ENCODE results near the gene OPCML. TPM values are rescaled to one million over a fixed set of nuclear protein-coding genes. Genes with fewer than 3 reads are reported as not detected.
"Not testable (repeated sequence)": the region's sequence is repeated elsewhere in the genome, so short reads cannot be mapped to it uniquely, and the experiment has no call there.

The OPCML gene

DNA sequence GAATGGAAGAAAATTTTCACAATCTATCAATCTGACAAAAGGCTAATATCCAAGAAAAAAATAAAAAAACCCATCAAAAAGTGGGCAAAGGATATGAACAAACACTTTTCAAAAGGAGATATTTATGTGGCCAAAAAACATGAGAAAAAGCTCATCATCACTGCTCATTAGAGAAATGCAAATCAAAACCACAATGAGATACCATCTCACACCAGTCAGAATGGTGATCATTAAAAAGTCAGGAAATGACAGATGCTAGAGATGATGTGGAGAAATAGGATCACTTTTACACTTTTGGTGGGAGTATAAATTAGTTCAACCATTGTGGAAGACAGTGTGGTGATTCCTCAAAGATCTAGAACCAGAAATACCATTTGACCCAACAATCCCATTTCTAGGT lies 1162.2 kb downstream of the OPCML start:
- not testable (repeated sequence) for H3K27ac ChIP-seq (replicated peaks; ENCODE audit: low read length); H4K91ac ChIP-seq (ENCODE audit: low read depth, low read length, poor library complexity); H2AFZ ChIP-seq (ENCODE audit: low read length); H3K14ac ChIP-seq (ENCODE audit: low read length); H3K79me1 ChIP-seq (ENCODE audit: low read depth, low read length); H3K4me3 ChIP-seq (ENCODE audit: low read length in 2 of 2); H3K27me3 ChIP-seq (ENCODE audit: control insufficient read depth in 3 of 3, insufficient read depth in 3 of 3, low read depth in 1 of 3, low read length in 3 of 3); H3K36me3 ChIP-seq (replicated peaks in 1 of 2; ENCODE audit: control insufficient read depth in 2 of 2, insufficient read depth in 2 of 2, low read length in 2 of 2); H3K9ac ChIP-seq (ENCODE audit: low read depth, low read length, poor library complexity); H3K4me1 ChIP-seq (ENCODE audit: control insufficient read depth in 2 of 2, insufficient read depth in 1 of 2, low read depth in 1 of 2, low read length in 2 of 2); H2BK12ac ChIP-seq (ENCODE audit: low read length); DNase-seq (ENCODE audit: low spot score); H4K8ac ChIP-seq (ENCODE audit: low read depth, low read length); H3K4me2 ChIP-seq (ENCODE audit: insufficient read depth, low read length, poor library complexity, severe bottlenecking); H2BK15ac ChIP-seq (ENCODE audit: low read length); H3K23ac ChIP-seq (ENCODE audit: low read depth, low read length, poor library complexity); H2BK5ac ChIP-seq (ENCODE audit: low read length); H3K9me3 ChIP-seq (replicated peaks in 1 of 2; ENCODE audit: control insufficient read depth in 2 of 2, insufficient read depth in 1 of 2, low read depth in 1 of 2, low read length in 2 of 2); H3K18ac ChIP-seq (ENCODE audit: low read length); H3K4ac ChIP-seq (ENCODE audit: low read length); H2AK5ac ChIP-seq (ENCODE audit: low read depth, low read length); H2BK120ac ChIP-seq (ENCODE audit: low read depth, low read length)

GRCh38 chr11:132367293-132367692 lies 1165.0 kb downstream of the OPCML start:
- no peak overlapping the region for H2BK120ac ChIP-seq (ENCODE audit: low read depth, low read length)
- no peak overlapping the region for H2BK12ac ChIP-seq (ENCODE audit: low read length)
- no peaks in the 10 kb centered on the region for H3K27me3 ChIP-seq (ENCODE audit: control insufficient read depth in 3 of 3, insufficient read depth in 3 of 3, low read depth in 1 of 3, low read length in 3 of 3)
- no peak for DNase-seq (ENCODE audit: low spot score)
- H2AK5ac ChIP-seq (ENCODE audit: low read depth, low read length): no peak overlapping the region
- H3K18ac ChIP-seq (ENCODE audit: low read length): no peak overlapping the region
- no peaks in the 10 kb centered on the region for H3K79me1 ChIP-seq (ENCODE audit: low read depth, low read length)
- no peak overlapping the region for H3K4ac ChIP-seq (ENCODE audit: low read length)
- no peak overlapping the region for H2BK15ac ChIP-seq (ENCODE audit: low read length)
- no peak overlapping the region for H4K8ac ChIP-seq (ENCODE audit: low read depth, low read length)
- H3K36me3 ChIP-seq (replicated peaks in 1 of 2; ENCODE audit: control insufficient read depth in 2 of 2, insufficient read depth in 2 of 2, low read length in 2 of 2): no peaks in the 10 kb centered on the region
- H3K23ac ChIP-seq (ENCODE audit: low read depth, low read length, poor library complexity): no peak overlapping the region
- no CpG with 5 or more reads among the region's 3 CpGs for WGBS, 2 donors (ENCODE audit: extremely low coverage in 2 of 2, insufficient read length in 2 of 2, insufficient replicate concordance in 1 of 2)
- H2AFZ ChIP-seq (ENCODE audit: low read length): no peak overlapping the region
- H3K4me1 ChIP-seq (ENCODE audit: control insufficient read depth in 2 of 2, insufficient read depth in 1 of 2, low read depth in 1 of 2, low read length in 2 of 2): no peaks in the 10 kb centered on the region
- H3K4me3 ChIP-seq (ENCODE audit: low read length in 2 of 2): no peak overlapping the region
- no peak overlapping the region for H3K14ac ChIP-seq (ENCODE audit: low read length)
- peaks cover 0 to 1% of the 10 kb centered on the region in 2 donors for H3K9me3 ChIP-seq (replicated peaks in 1 of 2; ENCODE audit: control insufficient read depth in 2 of 2, insufficient read depth in 1 of 2, low read depth in 1 of 2, low read length in 2 of 2)
- H2BK5ac ChIP-seq (ENCODE audit: low read length): no peak overlapping the region
- no peak overlapping the region for H3K27ac ChIP-seq (replicated peaks; ENCODE audit: low read length)
- H3K4me2 ChIP-seq (ENCODE audit: insufficient read depth, low read length, poor library complexity, severe bottlenecking): no peak overlapping the region
- H4K91ac ChIP-seq (ENCODE audit: low read depth, low read length, poor library complexity): no peak overlapping the region
- H3K9ac ChIP-seq (ENCODE audit: low read depth, low read length, poor library complexity): no peak overlapping the region

GRCh38 chr11:132365650-132366049 lies 1166.7 kb downstream of the OPCML start:
- H3K9ac ChIP-seq (ENCODE audit: low read depth, low read length, poor library complexity): no peak overlapping the region
- H3K27ac ChIP-seq (replicated peaks; ENCODE audit: low read length): no peak overlapping the region
- no peak overlapping the region for H2BK5ac ChIP-seq (ENCODE audit: low read length)
- no peak overlapping the region for H3K4me2 ChIP-seq (ENCODE audit: insufficient read depth, low read length, poor library complexity, severe bottlenecking)
- H2BK120ac ChIP-seq (ENCODE audit: low read depth, low read length): no peak overlapping the region
- no peak overlapping the region for H3K23ac ChIP-seq (ENCODE audit: low read depth, low read length, poor library complexity)
- H4K91ac ChIP-seq (ENCODE audit: low read depth, low read length, poor library complexity): no peak overlapping the region
- H2AFZ ChIP-seq (ENCODE audit: low read length): no peak overlapping the region
- no peak overlapping the region for H2BK15ac ChIP-seq (ENCODE audit: low read length)
- H3K4me3 ChIP-seq (ENCODE audit: low read length in 2 of 2): no peak overlapping the region
- H3K27me3 ChIP-seq (ENCODE audit: control insufficient read depth in 3 of 3, insufficient read depth in 3 of 3, low read depth in 1 of 3, low read length in 3 of 3): no peaks in the 10 kb centered on the region
- no peak overlapping the region for H3K18ac ChIP-seq (ENCODE audit: low read length)
- H3K36me3 ChIP-seq (replicated peaks in 1 of 2; ENCODE audit: control insufficient read depth in 2 of 2, insufficient read depth in 2 of 2, low read length in 2 of 2): no peaks in the 10 kb centered on the region
- H3K79me1 ChIP-seq (ENCODE audit: low read depth, low read length): no peaks in the 10 kb centered on the region
- no CpG with 5 or more reads among the region's 3 CpGs for WGBS, 2 donors (ENCODE audit: extremely low coverage in 2 of 2, insufficient read length in 2 of 2, insufficient replicate concordance in 1 of 2)
- no peak overlapping the region for H2AK5ac ChIP-seq (ENCODE audit: low read depth, low read length)
- no peak for DNase-seq (ENCODE audit: low spot score)
- no peak overlapping the region for H3K14ac ChIP-seq (ENCODE audit: low read length)
- no peak overlapping the region for H4K8ac ChIP-seq (ENCODE audit: low read depth, low read length)
- H3K9me3 ChIP-seq (replicated peaks in 1 of 2; ENCODE audit: control insufficient read depth in 2 of 2, insufficient read depth in 1 of 2, low read depth in 1 of 2, low read length in 2 of 2): peaks cover 0 to 3% of the 10 kb centered on the region in 2 donors
- H3K4ac ChIP-seq (ENCODE audit: low read length): no peak overlapping the region
- H2BK12ac ChIP-seq (ENCODE audit: low read length): no peak overlapping the region
- H3K4me1 ChIP-seq (ENCODE audit: control insufficient read depth in 2 of 2, insufficient read depth in 1 of 2, low read depth in 1 of 2, low read length in 2 of 2): no peaks in the 10 kb centered on the region

Small RNA genes lying within 50 kb of the gene (small RNA-seq; reads per million reads assigned to genes)
- not detected for gene RF00026 (ENCODE audit: insufficient read depth)
